Muscle of arm (tissue), 14 donors: ENCODE results near the gene ENTPD7. TPM values are rescaled to one million over a fixed set of nuclear protein-coding genes. Genes with fewer than 3 reads are reported as not detected.
"Not testable (repeated sequence)": the region's sequence is repeated elsewhere in the genome, so short reads cannot be mapped to it uniquely, and the experiment has no call there.

Source experiments
- DNase-seq: peaks from one replicate; pipeline ENCODE4 v3.0.0-alpha.2; 2013
- long read RNA-seq, 11 donors: transcript quantifications; one replicate each; lab custom pipeline, GENCODE V29; 2026
- polyA plus RNA-seq, 12 donors: library from polyadenylated mRNA; unstranded; fragments of 120-200 nt; gene quantifications; one replicate each; pipeline ENCODE4 v1.2.1, GENCODE V29; 2013; ENCODE audit not compliant: insufficient read length in 12 of 12

Gene ENTPD7
- polyA plus RNA-seq = 1 to 10 TPM in 11 of 12 donors, not detected in 1; 3.3 to 7.0 (median 4.7) TPM
- long read RNA-seq, donor 1, partial matches to known transcripts = 0 of 2 reads
- long read RNA-seq, donor 1, other reads (novel, unspliced or antisense) = 0 of 2 reads
- long read RNA-seq, donor 2, partial matches to known transcripts = 0 of 1 reads
- long read RNA-seq, donor 2, other reads (novel, unspliced or antisense) = 0 of 1 reads
- long read RNA-seq, donor 3 = 0 reads
- long read RNA-seq, donor 4 = 0 reads
- long read RNA-seq, donor 5 = 0 reads
- long read RNA-seq, donor 6 = 0 reads
- long read RNA-seq, donor 7, partial matches to known transcripts = 0 of 2 reads
- long read RNA-seq, donor 7, other reads (novel, unspliced or antisense) = 0 of 2 reads
- long read RNA-seq, donor 8, partial matches to known transcripts = 9 of 15 reads
- long read RNA-seq, donor 8, other reads (novel, unspliced or antisense) = 6 of 15 reads
- long read RNA-seq, donor 9 = 0 reads
- long read RNA-seq, donor 10 = 0 reads
- long read RNA-seq, donor 11, partial matches to known transcripts = 0 of 5 reads
- long read RNA-seq, donor 11, other reads (novel, unspliced or antisense) = 5 of 5 reads

DNA sequence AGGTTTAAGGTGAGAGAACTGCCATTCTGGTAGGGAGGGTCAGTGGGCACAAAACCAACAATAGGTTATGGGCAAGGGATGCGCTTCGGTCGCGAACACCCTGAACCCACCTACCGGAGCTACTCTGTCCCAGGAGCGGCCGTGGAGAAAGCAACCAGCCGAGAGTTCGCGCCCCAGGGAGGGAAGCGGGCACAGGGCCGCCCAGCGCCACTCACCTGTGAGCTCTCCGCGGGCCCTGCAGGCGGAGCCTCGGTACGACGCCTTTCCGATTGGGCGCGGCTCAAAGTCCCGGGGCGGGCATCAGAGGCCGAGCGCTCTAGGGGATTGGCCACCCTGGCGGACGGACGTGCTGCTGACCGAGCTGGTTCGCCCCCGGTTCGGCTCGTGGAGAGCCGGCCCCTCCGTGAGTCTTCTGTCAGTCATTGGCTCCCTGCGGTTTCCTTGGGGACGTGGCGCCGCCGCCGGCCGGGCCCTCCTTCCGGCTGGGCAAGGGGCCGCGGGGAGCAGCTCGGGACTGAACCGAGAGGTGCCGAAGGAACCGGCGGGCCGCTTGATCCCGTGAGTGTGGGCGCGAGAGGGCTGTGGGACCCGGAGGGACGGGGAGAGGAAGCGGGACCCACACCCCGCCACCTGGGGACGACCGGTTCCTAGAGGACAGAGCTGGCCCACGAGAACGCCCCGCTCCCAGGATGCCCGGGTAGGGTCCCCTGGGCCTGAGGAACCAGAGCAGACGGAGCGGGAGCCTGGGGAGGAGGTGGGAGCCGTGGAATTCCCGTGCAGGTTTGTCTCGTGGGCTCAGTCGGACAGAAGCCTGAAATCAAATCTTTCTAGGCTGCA lies at the start of gene ENTPD7:
Gene ENTPD7, plus strand, starts transcription at position 479 of the 837 bp plus-strand sequence. CDS start 448 bp downstream, outside the sequence.
- peak; percentile 83 for DNase-seq

DNA sequence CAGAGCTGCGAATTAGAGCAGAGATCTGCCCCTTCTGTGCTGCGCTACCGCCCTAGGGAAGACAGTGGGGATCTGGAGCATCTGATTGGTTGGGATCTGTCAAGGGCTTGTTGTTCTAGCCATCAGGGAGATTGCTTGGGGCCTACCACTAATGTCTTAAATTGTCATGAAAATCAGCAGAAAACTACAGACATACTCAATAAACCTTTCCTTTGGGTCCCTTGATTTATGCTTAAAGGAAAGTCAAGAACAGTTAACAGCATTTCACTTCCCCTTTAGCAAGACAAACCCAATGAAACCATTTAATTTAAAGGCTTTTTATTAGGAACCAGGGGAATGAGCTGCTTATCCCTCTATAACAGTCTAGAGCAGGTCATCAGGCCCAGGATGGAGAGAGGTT lies 49.1 kb upstream of the ENTPD7 start:
- no peak for DNase-seq

DNA sequence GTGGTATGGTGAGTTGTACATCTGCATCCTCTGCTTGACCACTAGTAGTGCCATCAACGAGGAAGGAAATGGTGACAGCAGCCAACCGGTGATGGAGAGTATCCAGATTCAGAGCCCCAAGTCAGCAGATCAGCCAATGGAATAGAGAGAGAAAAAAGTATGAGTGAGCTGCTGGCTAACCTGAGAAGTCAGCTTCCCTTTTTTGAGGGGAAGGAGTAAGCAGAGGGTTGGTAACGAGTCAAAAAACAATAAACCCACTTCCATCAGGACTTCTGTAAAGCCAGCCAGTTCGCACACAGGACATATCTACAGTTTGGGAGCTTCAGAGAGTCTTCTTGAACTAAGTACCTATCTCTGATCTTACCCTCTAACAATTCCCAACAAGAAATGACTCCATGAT lies 48.0 kb upstream of the ENTPD7 start:
- no peak for DNase-seq

DNA sequence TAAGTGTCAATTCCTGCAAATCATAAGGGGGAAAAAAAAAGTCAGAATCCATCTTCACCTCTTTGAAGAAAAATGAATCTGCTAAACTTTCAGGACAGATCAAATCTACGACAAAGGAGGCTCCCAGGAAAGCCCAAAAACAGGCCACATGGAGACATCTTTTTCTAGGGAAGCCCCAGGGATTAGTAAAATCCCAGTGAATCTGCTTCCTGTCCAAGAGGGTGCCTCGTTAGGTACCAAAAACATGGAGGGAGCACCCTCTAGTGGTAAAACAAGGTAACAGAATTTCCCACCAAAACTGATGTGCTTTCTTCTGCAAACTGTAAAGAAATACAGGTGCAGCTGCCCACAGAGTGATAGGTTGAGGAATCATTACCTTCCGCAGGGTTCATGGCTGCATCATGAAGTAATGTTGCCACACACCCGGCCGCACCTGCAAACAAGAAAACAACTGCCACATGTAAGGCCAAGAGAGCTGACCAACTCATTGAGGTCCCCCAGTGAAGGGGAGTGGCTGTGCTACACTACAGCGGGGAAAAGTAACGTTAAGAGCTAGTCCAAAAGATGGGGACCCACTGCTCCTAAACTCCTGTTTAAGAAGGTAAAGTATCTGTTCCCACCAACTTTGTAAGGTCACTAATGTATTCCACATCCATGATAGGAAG lies 47.0 kb upstream of the ENTPD7 start:
- peak; percentile 59 for DNase-seq

DNA sequence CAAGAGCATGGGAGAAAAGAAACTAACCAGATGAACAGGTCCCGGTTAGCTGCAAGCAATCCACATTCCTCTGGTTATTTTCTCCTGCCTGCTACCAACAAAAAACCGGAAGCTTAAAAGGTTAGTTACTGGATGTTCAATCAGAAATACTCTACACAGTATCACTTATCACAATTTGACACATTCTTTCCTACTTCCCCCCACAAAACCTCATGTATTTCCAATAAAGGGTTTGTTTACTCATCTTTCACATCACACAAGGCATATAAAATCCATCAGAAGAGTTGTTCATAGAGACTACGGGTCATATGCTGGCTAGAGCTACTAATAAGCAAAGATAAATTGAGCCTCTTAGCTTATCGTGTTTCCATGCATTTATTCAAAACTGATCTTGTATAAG lies 43.9 kb upstream of the ENTPD7 start:
- DNase-seq = no peak

DNA sequence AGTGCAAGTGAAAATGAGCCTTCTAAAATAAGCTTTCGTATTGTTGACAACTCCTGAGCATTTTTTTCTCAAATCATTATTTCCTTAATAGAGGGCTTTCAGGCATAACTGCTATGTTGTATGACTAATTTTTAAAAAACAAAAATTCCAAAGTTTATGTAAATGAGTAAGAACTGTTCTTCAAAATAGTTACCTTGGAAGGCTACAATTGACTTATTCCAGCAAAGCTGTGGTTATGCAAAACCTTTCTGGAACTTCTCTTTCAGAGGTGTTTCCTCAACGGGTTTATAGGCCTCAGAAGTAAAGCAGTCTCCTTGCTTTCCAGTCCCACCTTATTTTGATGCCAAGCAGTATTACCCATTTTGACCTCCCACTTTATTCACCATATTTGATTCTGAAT lies 41.6 kb upstream of the ENTPD7 start:
- DNase-seq = no peak

- DNase-seq = no peak
These were observed 40.1 kb upstream of the ENTPD7 start for GRCh38 chr10:99619090-99619800.

DNA sequence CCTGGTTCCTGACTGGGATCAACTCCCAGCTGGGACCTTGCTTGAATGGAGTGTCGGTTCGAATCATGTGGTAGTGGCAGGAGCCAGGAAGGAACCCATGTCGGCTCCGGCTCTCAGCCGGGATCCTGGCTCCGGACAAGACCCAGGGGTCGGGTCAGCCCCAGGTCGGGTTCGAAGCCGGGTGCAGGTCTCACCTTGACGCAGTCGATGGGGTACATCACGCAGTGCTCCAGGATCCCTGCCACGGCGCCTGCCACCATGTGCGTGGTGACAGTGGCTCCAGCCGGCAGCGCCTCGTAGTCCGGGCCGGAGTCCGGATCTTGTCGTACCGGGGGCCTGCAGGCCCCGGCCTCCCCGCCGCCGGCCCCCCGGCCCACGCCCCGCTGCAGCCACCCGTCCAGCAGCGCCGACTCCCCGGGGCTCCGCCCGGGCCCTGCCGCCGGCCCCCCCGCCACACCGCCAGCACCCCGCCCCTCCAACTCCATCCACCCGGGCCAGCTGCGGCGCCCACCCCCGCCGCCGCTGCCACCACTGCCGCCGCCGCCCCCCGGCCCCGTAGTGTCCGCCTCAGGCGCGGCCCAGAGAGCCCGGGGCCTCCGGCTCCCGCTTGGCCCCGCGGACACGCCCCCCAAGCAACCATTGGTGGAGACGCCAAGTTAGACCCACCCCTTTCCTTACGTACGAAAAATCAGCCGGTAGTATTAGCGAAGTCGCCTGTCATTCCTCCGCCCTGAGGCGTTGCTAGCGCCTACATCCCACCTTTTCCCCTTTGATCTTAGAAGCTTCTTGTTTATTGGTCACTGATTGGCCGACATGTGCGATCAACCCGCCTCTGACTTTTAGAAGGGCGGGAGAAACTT lies 39.2 kb upstream of the ENTPD7 start, which contains the start of gene SLC25A28:
Gene SLC25A28, minus strand, starts transcription at position 589 of the 860 bp plus-strand sequence. Its CDS starts 104 bp downstream, at position 485.
- peak; percentile 98 for DNase-seq

GRCh38 chr10:99620711-99621453 lies 38.4 kb upstream of the ENTPD7 start:
- peak; percentile 93 for DNase-seq

GRCh38 chr10:99621454-99622251 lies 37.7 kb upstream of the ENTPD7 start:
- no peak for DNase-seq

- DNase-seq = no peak
These were observed 35.4 kb upstream of the ENTPD7 start for GRCh38 chr10:99623919-99624318.

DNA sequence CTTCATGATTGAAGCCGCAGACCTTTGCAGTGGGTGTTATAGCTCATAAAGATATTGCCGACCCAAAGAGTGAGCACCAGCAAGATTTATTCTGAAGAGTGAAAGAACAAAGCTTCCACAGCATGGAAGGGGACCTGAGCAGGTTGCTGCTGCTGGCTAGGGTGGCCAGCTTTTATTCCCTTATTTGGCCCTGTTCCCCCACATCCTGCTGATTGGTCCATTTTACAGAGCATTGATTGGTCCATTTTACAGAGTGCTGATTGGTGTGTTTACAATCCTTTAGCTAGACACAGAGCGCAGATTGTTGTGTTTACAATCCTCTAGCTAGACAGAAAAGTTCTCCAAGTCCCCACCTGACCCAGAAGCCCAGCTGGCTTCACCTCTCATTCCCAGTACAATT lies 34.2 kb upstream of the ENTPD7 start:
- not testable (repeated sequence) for DNase-seq

DNA sequence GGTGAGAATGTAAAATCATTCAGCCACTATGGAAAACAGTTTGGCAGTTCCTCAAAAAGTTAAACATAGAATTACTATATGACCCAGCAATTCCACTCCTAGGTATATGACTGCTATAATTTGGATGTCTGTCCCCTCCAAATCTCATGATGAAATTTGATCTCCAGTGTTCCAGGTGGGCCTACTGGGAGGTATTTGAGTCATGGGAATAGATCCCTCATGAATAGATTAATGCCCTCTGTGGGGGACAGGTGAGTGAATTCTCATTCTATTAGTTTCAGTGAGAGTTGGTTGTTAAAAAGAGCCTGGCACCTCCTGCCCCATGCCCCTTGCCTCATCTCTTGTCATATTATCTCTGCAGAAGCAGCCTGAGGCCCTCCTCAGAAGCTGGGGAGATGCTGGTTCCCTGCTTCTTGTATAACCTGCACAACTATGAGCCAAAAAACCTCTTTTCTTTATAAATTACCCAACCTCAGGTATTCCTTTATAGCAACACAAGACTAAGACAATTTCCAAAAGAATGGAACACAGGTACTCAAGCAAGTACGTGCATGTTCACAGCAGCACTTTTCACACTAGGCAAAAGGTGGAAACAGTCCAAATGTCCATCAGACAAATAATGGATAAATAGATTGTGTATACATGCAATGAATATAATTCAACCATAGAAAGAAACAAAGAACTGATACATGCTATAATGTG lies 30.2 kb upstream of the ENTPD7 start:
- no peak for DNase-seq

DNA sequence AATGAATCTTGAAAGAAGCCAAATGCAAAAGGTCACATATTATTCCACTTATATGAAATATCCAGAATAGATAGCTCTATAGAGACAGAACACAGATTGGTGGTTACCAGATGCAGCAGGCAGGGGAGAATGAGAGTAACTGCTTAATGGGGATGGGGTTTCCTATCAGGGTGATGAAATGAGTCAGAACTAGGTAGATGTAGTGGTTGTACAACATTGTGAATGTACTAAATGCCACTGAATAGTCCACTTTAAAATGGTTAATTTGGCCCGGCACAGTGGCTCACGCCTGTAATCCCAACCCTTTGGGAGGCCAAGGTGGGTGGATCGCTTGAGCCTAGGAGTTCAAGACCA lies 29.7 kb upstream of the ENTPD7 start:
- DNase-seq = no peak

DNA sequence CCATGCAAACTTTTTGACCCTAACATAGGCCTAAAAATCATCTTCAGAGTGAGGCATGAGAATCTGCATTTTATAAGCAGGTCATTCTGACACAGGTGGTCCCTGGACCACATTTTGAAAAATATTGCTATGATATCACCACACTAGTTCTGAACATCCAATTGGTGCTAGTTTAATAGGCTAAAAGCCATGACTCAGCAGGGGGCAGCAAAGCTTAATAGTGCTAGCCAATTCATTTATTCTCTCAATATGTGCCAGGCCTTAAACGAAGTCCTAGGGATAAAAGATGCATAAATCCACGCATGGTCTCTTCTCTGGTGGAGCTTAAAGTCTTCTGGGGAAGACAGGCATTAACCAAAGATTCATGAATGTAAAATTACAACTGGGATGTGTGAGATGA lies 28.9 kb upstream of the ENTPD7 start:
- no peak for DNase-seq

DNA sequence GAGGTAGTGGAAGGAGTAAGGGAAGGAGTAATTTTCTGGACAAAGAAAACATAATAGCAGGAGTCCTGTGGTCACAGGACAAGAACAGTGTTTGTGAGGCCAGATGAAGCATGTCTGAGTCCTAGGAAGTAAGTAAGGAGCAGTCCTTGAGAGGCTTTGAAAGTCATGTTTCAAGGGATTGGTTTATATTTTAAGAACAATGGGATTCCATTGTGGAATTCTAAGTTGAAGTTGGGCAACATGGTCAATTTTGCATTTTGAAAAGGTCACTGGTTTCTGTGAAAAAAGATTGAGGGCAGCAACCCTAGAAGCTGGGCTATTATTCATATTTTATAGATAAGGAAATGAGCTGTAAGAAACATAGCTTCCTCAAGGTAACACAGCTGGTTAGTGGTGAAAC lies 28.3 kb upstream of the ENTPD7 start:
- DNase-seq = no peak

GRCh38 chr10:99631496-99631895 lies 27.8 kb upstream of the ENTPD7 start:
- no peak for DNase-seq

GRCh38 chr10:99633832-99634231 lies 25.5 kb upstream of the ENTPD7 start:
- DNase-seq = no peak
